ENCODE data around the gene KIN.
A peak's percentile ranks its signal among the peaks of the same experiment; 100 is the strongest.
"Not testable (repeated sequence)": the region's sequence is repeated elsewhere in the genome, so short reads cannot be mapped to it uniquely, and the experiment has no call there.

The KIN gene
- 11.2 to 17.2 reads per million in 2 donors for total RNA-seq

- peak; percentile 90 to 97 (median 95) for DNase-seq
Observed at GRCh38 chr10:7787857-7788638, at the start of gene KIN, which contains the start of gene ATP5F1C. TSS of gene KIN (minus strand) at chr10:7787993. CDS start at chr10:7787933, 60 bp downstream. TSS of gene ATP5F1C (plus strand) at chr10:7788177. CDS start at chr10:7788208, 31 bp downstream.

GRCh38 chr10:7836571-7836970 lies 48.8 kb upstream of the KIN start:
- no peak for DNase-seq

GRCh38 chr10:7834262-7834661 lies 46.5 kb upstream of the KIN start:
- DNase-seq = no peak

- no peak for DNase-seq
Observed at GRCh38 chr10:7833210-7833609, 45.4 kb upstream of the KIN start.

GRCh38 chr10:7832060-7832459 lies 44.3 kb upstream of the KIN start:
- no peak for DNase-seq

- no peak for DNase-seq
Observed at GRCh38 chr10:7829289-7829834, 41.6 kb upstream of the KIN start.

GRCh38 chr10:7826971-7827370 lies 39.2 kb upstream of the KIN start:
- no peak for DNase-seq

GRCh38 chr10:7824251-7824650 lies 36.5 kb upstream of the KIN start:
- DNase-seq = no peak

- peak in 2 of 5 experiments; percentile 7 to 49 for DNase-seq
Observed at GRCh38 chr10:7819121-7819460, 31.3 kb upstream of the KIN start.

- DNase-seq = peak; percentile 77 to 94 (median 88)
Observed at GRCh38 chr10:7818295-7819120, 30.7 kb upstream of the KIN start, which contains the start of gene TAF3. TSS of gene TAF3 (plus strand) at chr10:7818505. CDS start at chr10:7818710, 205 bp downstream.

- DNase-seq = no peak
Observed at GRCh38 chr10:7817984-7818294, 30.1 kb upstream of the KIN start.

- no peak for DNase-seq
Observed at GRCh38 chr10:7817576-7817975, 29.8 kb upstream of the KIN start.

GRCh38 chr10:7813481-7813880 lies 25.7 kb upstream of the KIN start:
- DNase-seq = no peak

GRCh38 chr10:7811743-7812142 lies 23.9 kb upstream of the KIN start:
- DNase-seq = not testable (repeated sequence)

GRCh38 chr10:7811000-7811399 lies 23.2 kb upstream of the KIN start:
- no peak for DNase-seq

- no peak for DNase-seq
Observed at GRCh38 chr10:7810443-7810842, 22.6 kb upstream of the KIN start.

GRCh38 chr10:7808686-7809267 lies 21.0 kb upstream of the KIN start:
- no peak for DNase-seq

GRCh38 chr10:7804741-7805140 lies 16.9 kb upstream of the KIN start:
- no peak for DNase-seq

GRCh38 chr10:7804216-7804615 lies 16.4 kb upstream of the KIN start:
- DNase-seq = no peak

- no peak for DNase-seq
Observed at GRCh38 chr10:7802606-7803005, 14.8 kb upstream of the KIN start.

- peak in 1 of 5 experiments; percentile 44 for DNase-seq
Observed at GRCh38 chr10:7797582-7797981, 9.8 kb upstream of the KIN start.

GRCh38 chr10:7795605-7796004 lies 7.8 kb upstream of the KIN start:
- DNase-seq = no peak

All from T-helper 2 cell (primary cell).